Pancreas (tissue), 10 donors: ENCODE results near the gene SCRN1. TPM values are rescaled to one million over a fixed set of nuclear protein-coding genes. Genes with fewer than 3 reads are reported as not detected.

Experiments used
- ATAC-seq, 4 donors: fragments of 200-7000 bp; cut with Tn5 transposase; one replicate each; pipeline versions ENCODE4 v1.8.0 to v1.9.1; 2020; ENCODE audit warnings: mild to moderate bottlenecking in 4 of 4, moderate library complexity in 4 of 4
- DNase-seq, 6 donors: peaks; one replicate each; pipeline ENCODE4 v3.0.0-alpha.2; 2020
- FAIRE-seq: peaks from 2 replicates; lab custom pipeline; 2012; peaks lifted over from hg19 to GRCh38; lab: Jason Lieb, UNC
- H3K27ac ChIP-seq, 4 donors: fragments of 200-600 bp; sonication (generic); 1 replicate in 3 of 4; 2 replicates in 1 of 4; pipeline versions ENCODE4 v1.5.0 to v1.8.0; 2020
- H3K27me3 ChIP-seq, 4 donors: fragments of 200-600 bp; one replicate each; pipeline ENCODE4 v1.8.0; 2021
- H3K36me3 ChIP-seq, 3 donors: fragments of 200-600 bp; sonication (generic) in 1 of 3; one replicate each; pipeline versions ENCODE4 v1.5.0 to v1.8.0; 2020 to 2021
- H3K4me1 ChIP-seq, 3 donors: fragments of 200-600 bp; one replicate each; pipeline ENCODE4 v1.8.0; 2021
- H3K4me3 ChIP-seq, 4 donors: fragments of 200-600 bp; sonication (generic) in 2 of 4; one replicate each; pipeline versions ENCODE4 v1.5.0 to v1.8.0; 2020 to 2021
- H3K9me3 ChIP-seq, 4 donors: fragments of 200-600 bp; one replicate each; pipeline ENCODE4 v1.8.0; 2021
- CTCF ChIP-seq, 4 donors: fragments of 200-600 bp; sonication (generic) in 3 of 4; IDR thresholded peaks; one replicate each; pipeline versions ENCODE4 v1.5.0 to v1.8.0; 2021; ENCODE audit warnings: antibody characterized with exemption in 4 of 4
- whole genome bisulfite sequencing, 2 donors: extraction: QIAGEN DNeasy Blood & Tissue Kit; methylation state at CpG; one replicate each; pipeline ENCODE4 v1.1.7; 2013; 5-methylcytosine and 5-hydroxymethylcytosine counted together
- intact Hi-C, 3 donors: fragments of 100-400 bp; cut with DNase I; formaldehyde crosslinking; loops; one replicate each; pipeline versions ENCODE4 v1.11.1 to v1.14.2; 2022
- polyA plus RNA-seq, 2 donors: library from polyadenylated mRNA; stranded (reverse); fragments of 200-250 nt; gene quantifications; one replicate each; pipeline ENCODE4 v1.2.3, GENCODE V29; 2013
- total RNA-seq, 6 donors: library from RNA; stranded (reverse); fragmentation: NEBNext Ultra II Directional in 4 of 6; extraction: Animal tissue kit (Norgen Biotek cat#: 25700) in 4 of 6; gene quantifications; one replicate each; pipeline versions ENCODE4 v1.2.1 to v1.2.4, GENCODE V29; 2021 to 2023
- donor health status: healthy with polysubstance abuse.
- donor health status: DM: no; HTN: no; CAD: no; lungs with moderate emphysema.
- donor health status: DM: no; HTN: no; CAD: no.
- donor health status: control.
- donor health status: control.
- donor health status: Bipolar disorder and iron deficiency.
- donor health status: DM: yes; HTN: yes; CAD: no.
- donor health status: DM: no; HTN: no; CAD: no.
- donor health status: DM: no; HTN: no; CAD: no.
- donor health status: DM: yes; HTN: yes; CAD: no.

Gene SCRN1
- total and polyA plus RNA-seq, 8 donors: 7.7 to 48.0 (median 32.3) TPM

GRCh38 chr7:29884399-29885272 lies 105.0 kb downstream of the SCRN1 start:
- H3K27me3 ChIP-seq: no peaks in the 10 kb centered on the region
- ATAC-seq: peak; percentile 50 to 78 (median 64)
- DNase-seq: peak in 2 of 6 donors; percentile 30 to 45
- no peaks in the 10 kb centered on the region for H3K4me1 ChIP-seq
- H3K9me3 ChIP-seq: no peaks in the 10 kb centered on the region
- WGBS, 2 donors: 43 to 46% methylated on average over 24 to 28 of the region's 28 CpGs
- H3K27ac ChIP-seq: no peak overlapping the region
- peak overlapping the region in 2 of 4 donors; percentile 13 to 22 for H3K4me3 ChIP-seq
- no peak for TF ChIP-seq CTCF (IDR thresholded peaks at IDR 0.05)
- no peak for FAIRE-seq
- intact Hi-C loops: no loop called here
- H3K36me3 ChIP-seq: no peaks in the 10 kb centered on the region

GRCh38 chr7:29883462-29884398 lies 105.9 kb downstream of the SCRN1 start:
- intact Hi-C loops: no loop called here
- Histone ChIP-seq H3K9me3 (no peaks in the 10 kb centered on the region), H3K4me3 (peak overlapping the region in 2 of 4 donors; percentile 13 to 22), H3K27me3 (no peaks in the 10 kb centered on the region), H3K27ac (no peak overlapping the region), H3K36me3 (no peaks in the 10 kb centered on the region), H3K4me1 (no peaks in the 10 kb centered on the region)
- no peak for TF ChIP-seq CTCF (IDR thresholded peaks at IDR 0.05)
- WGBS, 2 donors: 42 to 46% methylated on average over 33 to 44 of the region's 46 CpGs
- ATAC-seq (peak; percentile 46 to 78 (median 66)), FAIRE-seq (no peak), DNase-seq (peak in 3 of 6 donors; percentile 36 to 72 (median 36))

- no peak for DNase-seq
- H3K4me3 ChIP-seq: no peak overlapping the region
- no peak for ATAC-seq
- FAIRE-seq: no peak
- no peaks in the 10 kb centered on the region for H3K9me3 ChIP-seq
- H3K27ac ChIP-seq: no peak overlapping the region
- H3K36me3 ChIP-seq: no peaks in the 10 kb centered on the region
- no peaks in the 10 kb centered on the region for H3K27me3 ChIP-seq
- WGBS, 2 donors: 96 to 100% methylated on average over 1 of the region's 1 CpG
- no peak for TF ChIP-seq CTCF (IDR thresholded peaks at IDR 0.05)
- H3K4me1 ChIP-seq: peaks cover 0 to 5% (median 0%) of the 10 kb centered on the region in 3 donors
- intact Hi-C loops: no loop called here
These were observed 107.1 kb downstream of the SCRN1 start for GRCh38 chr7:29882481-29882880.

- 69 to 82% methylated on average over 7 of the region's 7 CpGs for WGBS, 2 donors
- intact Hi-C loops: no loop called here
- Histone ChIP-seq H3K36me3 (no peaks in the 10 kb centered on the region), H3K9me3 (no peaks in the 10 kb centered on the region), H3K4me1 (peaks cover 0 to 6% (median 0%) of the 10 kb centered on the region in 3 donors), H3K4me3 (no peak overlapping the region), H3K27me3 (no peaks in the 10 kb centered on the region), H3K27ac (no peak overlapping the region)
- no peak for FAIRE-seq
- TF ChIP-seq CTCF (IDR thresholded peaks at IDR 0.05): no peak
- no peak for ATAC-seq
- no peak for DNase-seq
These were observed 107.9 kb downstream of the SCRN1 start for GRCh38 chr7:29881724-29882123.
